OCI-LY3 (cell line): ENCODE data around the gene CACNA1F.
A peak's percentile ranks its signal among the peaks of the same experiment; 100 is the strongest.

Source experiments
- H2AFZ ChIP-seq: fragments of 200-600, 300-600 bp; shearing (Covaris generic); 2 replicates; pipeline ENCODE4 v1.6.0; 2014; ENCODE audit warnings: antibody characterized with exemption, low read depth, low read length
- H3K27ac ChIP-seq: fragments of 200-600, 300-600 bp; sonication (generic); 2 replicates; pipeline ENCODE4 v1.5.1; 2014; ENCODE audit warnings: mild to moderate bottlenecking, low read length, moderate library complexity, mixed read lengths
- H3K27me3 ChIP-seq: fragments of 200-600, 300-600 bp; sonication (generic); 2 replicates; pipeline ENCODE4 v1.6.1; 2014; ENCODE audit warnings: low read depth, low read length, mixed read lengths
- H3K36me3 ChIP-seq: fragments of 200-600, 300-600 bp; sonication (generic); replicated peaks from 2 replicates; pipeline ENCODE3; 2014; ENCODE audit warnings: low read depth, low read length, mixed read lengths
- H3K4me1 ChIP-seq: fragments of 300-600, 200-600 bp; sonication (generic); 2 replicates; pipeline ENCODE4 v1.6.1; 2014; ENCODE audit warnings: low read length, mixed read lengths
- H3K4me2 ChIP-seq: fragments of 200-600, 300-600 bp; sonication (generic); 2 replicates; pipeline ENCODE4 v1.6.1; 2014; ENCODE audit warnings: low read length, mixed read lengths
- H3K4me3 ChIP-seq: fragments of 300-600, 200-600 bp; sonication (generic); 2 replicates; pipeline ENCODE4 v1.5.1; 2014; ENCODE audit warnings: antibody characterized with exemption, mild to moderate bottlenecking, low read length, moderate library complexity
- H3K79me2 ChIP-seq: fragments of 300-600, 200-600 bp; shearing (Covaris generic); 2 replicates; pipeline ENCODE4 v1.6.1; 2014; ENCODE audit warnings: mild to moderate bottlenecking, low read length, mixed read lengths
- H3K9ac ChIP-seq: fragments of 300-600, 200-600 bp; shearing (Covaris generic); 2 replicates; pipeline ENCODE4 v1.6.0; 2014; ENCODE audit warnings: mild to moderate bottlenecking, low read length, moderate library complexity
- H3K9me3 ChIP-seq: fragments of 200-600, 300-600 bp; shearing (Covaris generic); 2 replicates; pipeline ENCODE4 v1.6.1; 2014; ENCODE audit warnings: low read length, mixed read lengths; ENCODE audit not compliant: insufficient read depth
- H4K20me1 ChIP-seq: fragments of 200-600, 300-600 bp; sonication (generic); 2 replicates; pipeline ENCODE4 v1.6.1; 2016; ENCODE audit warnings: low read length, mixed read lengths; ENCODE audit not compliant: insufficient read depth
- CTCF ChIP-seq: fragments of 200-600, 300-600 bp; sonication (generic); IDR thresholded peaks from 2 replicates; pipeline ENCODE4 v1.5.1; 2014; ENCODE audit warnings: antibody characterized with exemption, low read length, low read depth
- EZH2phosphoT487 ChIP-seq: fragments of 200-600 bp; shearing (Covaris generic); IDR thresholded peaks from 2 replicates; pipeline ENCODE4 v1.6.1; 2018; ENCODE audit warnings: antibody characterized with exemption, mixed run types, low read depth

Gene CACNA1F

DNA sequence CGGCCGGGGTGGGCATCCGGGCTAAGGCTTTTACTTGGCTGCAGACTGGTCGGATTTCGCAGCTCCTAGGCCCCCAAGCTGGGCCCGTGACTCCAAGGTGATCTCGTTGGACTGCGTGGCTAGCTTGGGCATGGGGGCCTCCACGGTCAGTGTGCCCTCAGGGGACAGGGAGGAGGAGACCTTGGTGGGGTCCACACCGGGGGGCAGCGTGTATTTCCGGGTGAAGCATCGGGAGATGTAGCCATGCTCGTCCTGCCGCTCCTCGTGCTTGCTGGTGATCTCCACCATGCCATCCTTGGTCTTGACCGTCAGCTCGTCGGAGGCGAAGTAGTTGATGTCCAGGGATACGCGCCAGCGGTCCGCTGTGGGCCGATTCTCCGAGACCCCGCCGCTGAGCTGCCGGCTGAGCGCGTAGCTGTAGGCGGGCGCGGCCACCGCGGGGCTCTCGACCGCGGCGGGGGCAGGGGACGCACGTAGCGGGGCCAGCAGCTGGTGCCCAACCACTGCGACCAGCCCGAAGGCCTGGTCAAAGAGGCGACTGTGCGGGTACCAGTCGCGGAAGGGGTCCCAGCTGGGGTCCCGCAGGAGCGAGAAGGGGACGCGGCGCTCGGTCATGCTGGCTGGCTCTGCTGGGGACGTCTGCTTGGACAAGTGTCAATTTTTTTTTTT is 881 bp upstream of the CACNA1F start:
- Histone ChIP-seq H3K4me3 (no peak overlapping the region), H4K20me1 (no peaks in the 10 kb centered on the region), H3K4me2 (no peak overlapping the region), H3K79me2 (peaks cover 4% of the 10 kb centered on the region; the same call in 1 of the 2 replicates), H3K4me1 (peaks cover 15% of the 10 kb centered on the region; the same call in 1 of the 2 replicates), H2AFZ (no peak overlapping the region), H3K27me3 (no peaks in the 10 kb centered on the region), H3K27ac (no peak overlapping the region), H3K36me3 (no peaks in the 10 kb centered on the region), H3K9ac (no peak overlapping the region), H3K9me3 (no peaks in the 10 kb centered on the region)
- TF ChIP-seq EZH2phosphoT487 (no peak), CTCF (no peak)

DNA sequence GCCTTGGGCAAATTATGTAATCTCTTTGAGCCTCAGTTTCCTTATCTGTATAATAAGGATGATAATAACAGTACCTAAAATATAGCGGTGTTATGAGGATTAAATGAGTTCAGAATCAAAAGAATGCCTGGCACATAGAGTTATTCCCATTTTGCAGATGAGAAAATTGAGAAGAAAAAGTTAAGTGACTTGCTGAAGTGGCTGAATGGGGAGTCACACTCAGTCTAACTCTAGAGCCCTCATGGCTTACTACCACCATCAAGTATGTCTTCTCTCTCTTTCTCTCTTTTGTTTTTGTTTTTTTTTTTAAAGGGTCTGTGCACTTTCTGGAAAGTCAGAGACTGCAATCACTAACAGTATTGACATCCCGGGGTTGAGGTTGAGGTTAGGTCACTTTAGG is 615 bp downstream of the CACNA1F start:
- Histone ChIP-seq H3K27ac (no peak overlapping the region), H3K9me3 (no peaks in the 10 kb centered on the region), H3K4me3 (no peak overlapping the region), H3K9ac (no peak overlapping the region), H3K36me3 (no peaks in the 10 kb centered on the region), H3K79me2 (peaks cover 4% of the 10 kb centered on the region; the same call in 1 of the 2 replicates), H2AFZ (no peak overlapping the region), H4K20me1 (no peaks in the 10 kb centered on the region), H3K4me1 (peaks cover 15% of the 10 kb centered on the region; the same call in 1 of the 2 replicates), H3K4me2 (no peak overlapping the region), H3K27me3 (no peaks in the 10 kb centered on the region)
- no peak for TF ChIP-seq CTCF
- TF ChIP-seq EZH2phosphoT487: no peak

DNA sequence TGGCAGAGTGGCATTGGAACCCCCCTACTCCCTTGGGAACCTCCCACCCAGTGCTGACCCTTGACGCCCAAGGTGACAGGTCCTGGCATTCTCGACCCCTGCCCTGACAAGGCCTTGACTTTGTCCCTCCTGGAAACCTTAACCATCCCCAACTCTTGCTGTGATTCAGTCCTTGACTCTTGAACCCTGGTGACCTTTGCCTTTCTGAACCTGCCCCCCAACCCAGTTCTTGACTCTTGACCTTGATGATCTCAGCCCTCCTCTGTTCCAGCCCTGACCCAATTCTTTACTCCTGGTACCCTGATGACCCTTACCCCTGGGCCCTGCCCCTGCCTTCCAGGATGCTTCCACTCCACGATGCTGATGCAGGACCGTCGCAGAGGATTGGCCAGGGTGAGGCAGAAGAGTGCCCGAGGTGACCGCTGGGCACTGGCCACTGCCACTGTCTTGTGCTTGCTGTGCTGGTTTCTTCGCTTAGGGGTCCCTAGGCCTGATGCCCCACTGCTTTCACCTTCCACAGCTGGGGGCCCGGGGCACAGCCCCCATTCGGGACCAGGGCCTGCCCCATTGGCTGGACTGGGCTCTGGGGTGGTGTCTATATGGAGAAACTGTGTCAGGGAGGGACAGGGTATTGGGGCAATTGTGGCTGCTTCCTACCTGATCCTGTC is 1.7 kb downstream of the CACNA1F start:
- H3K9ac ChIP-seq: peak overlapping the region; percentile 91
- H2AFZ ChIP-seq: no peak overlapping the region; the same call in 1 of the 2 replicates
- H3K4me3 ChIP-seq: peak overlapping the region; percentile 95
- no peaks in the 10 kb centered on the region for H3K9me3 ChIP-seq
- H3K36me3 ChIP-seq: no peaks in the 10 kb centered on the region
- H3K27ac ChIP-seq: no peak overlapping the region
- no peaks in the 10 kb centered on the region for H4K20me1 ChIP-seq
- TF ChIP-seq CTCF (no peak), EZH2phosphoT487 (no peak)
- peak overlapping the region; percentile 98 for H3K4me2 ChIP-seq
- peaks cover 15% of the 10 kb centered on the region; the same call in 1 of the 2 replicates for H3K4me1 ChIP-seq
- H3K27me3 ChIP-seq: no peaks in the 10 kb centered on the region
- H3K79me2 ChIP-seq: peaks cover 4% of the 10 kb centered on the region; the same call in 1 of the 2 replicates

DNA sequence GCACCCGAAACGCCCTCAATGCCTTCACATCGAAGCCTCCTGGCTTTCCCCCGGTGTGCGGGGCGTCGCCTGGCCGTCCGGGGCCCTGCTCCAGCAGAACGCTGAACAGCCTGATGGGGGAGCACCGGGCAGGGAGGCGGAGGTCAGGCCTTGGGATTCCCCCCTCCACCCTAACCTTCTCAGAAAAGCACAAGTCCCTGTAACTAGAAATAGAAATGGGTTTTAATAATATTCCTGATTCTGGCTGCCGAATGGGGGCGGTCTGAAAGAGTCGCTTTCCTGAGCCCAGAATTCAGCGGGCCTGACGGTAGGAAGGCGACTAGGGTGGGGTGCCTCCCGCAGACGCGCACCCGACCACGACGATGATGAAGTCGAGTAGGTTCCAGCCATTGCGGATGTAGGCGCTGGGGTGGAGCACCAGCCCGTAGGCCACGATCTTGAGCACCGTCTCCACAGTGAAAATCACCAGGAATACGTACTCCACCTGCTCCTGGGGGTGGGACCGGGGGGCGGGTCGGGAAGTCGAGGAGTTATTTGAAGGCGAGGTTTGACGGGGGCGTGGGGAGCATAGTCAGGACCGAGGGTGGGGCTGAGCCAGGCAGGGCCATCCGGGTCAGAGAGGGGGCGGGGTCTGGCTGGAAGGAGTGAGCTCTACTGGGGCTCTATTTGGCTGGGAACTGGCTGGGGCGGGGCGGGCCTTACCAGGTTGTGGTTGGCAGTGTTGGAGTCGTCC is 2.5 kb downstream of the CACNA1F start:
- Histone ChIP-seq H3K4me1 (peaks cover 13% of the 10 kb centered on the region; the same call in 1 of the 2 replicates), H3K9me3 (no peaks in the 10 kb centered on the region), H3K79me2 (peaks cover under 1% of the 10 kb centered on the region; the same call in 1 of the 2 replicates), H3K4me2 (peak overlapping the region; percentile 98), H3K9ac (peak overlapping the region; percentile 91), H2AFZ (peak overlapping the region; percentile 91), H3K27me3 (no peaks in the 10 kb centered on the region), H3K27ac (peak overlapping the region; percentile 67), H3K36me3 (no peaks in the 10 kb centered on the region), H3K4me3 (peak overlapping the region; percentile 95), H4K20me1 (no peaks in the 10 kb centered on the region)
- TF ChIP-seq EZH2phosphoT487 (no peak), CTCF (peak; percentile 31)
